H1 (cell line): ENCODE data around the gene CCR1. TPM values are rescaled to one million over a fixed set of nuclear protein-coding genes. Genes with fewer than 3 reads are reported as not detected.

Source experiments
- CTCF ChIA-PET: fragments of 300-600 bp; sonication (Branson Sonifier 250); formaldehyde crosslinking; loops from one replicate; lab custom pipeline; 2021; ENCODE audit not compliant: partially characterized antibody; lab: Charles Lee
- POLR2A ChIA-PET: fragments of 300-600 bp; sonication (Branson Sonifier 250); formaldehyde crosslinking; loops from one replicate; lab custom pipeline; 2021; ENCODE audit warnings: inconsistent platforms; ENCODE audit not compliant: partially characterized antibody; lab: Charles Lee
- DNase-seq, 2 experiments: peaks; one replicate each; pipeline versions ENCODE4 v3.0.0 to v3.0.0-alpha.2; 2010 to 2022; ENCODE audit warnings: low spot score in 2 of 2, low read depth in 1 of 2, mixed read lengths in 1 of 2
- FAIRE-seq: peaks from 2 replicates; lab custom pipeline; 2011; peaks lifted over from hg19 to GRCh38; lab: Jason Lieb, UNC
- H2AFZ ChIP-seq: 2 replicates; pipeline ENCODE4 v1.8.1; 2012; ENCODE audit warnings: low read length, inconsistent platforms
- H2AK5ac ChIP-seq: 2 replicates; pipeline ENCODE4 v1.6.1; 2013; ENCODE audit warnings: low read depth, low read length
- H2BK120ac ChIP-seq: replicated peaks from 2 replicates; pipeline ENCODE3; 2013; ENCODE audit warnings: low read depth, low read length, inconsistent platforms
- H2BK12ac ChIP-seq: 2 replicates; pipeline ENCODE4 v1.6.1; 2013; ENCODE audit warnings: low read depth, low read length
- H2BK15ac ChIP-seq: 2 replicates; pipeline ENCODE4 v1.6.1; 2013; ENCODE audit warnings: low read length
- H2BK20ac ChIP-seq: 2 replicates; pipeline ENCODE4 v1.6.1; 2013; ENCODE audit warnings: low read length
- H2BK5ac ChIP-seq: 2 replicates; pipeline ENCODE4 v1.6.1; 2013; ENCODE audit warnings: low read depth, low read length
- H3K14ac ChIP-seq: 2 replicates; pipeline ENCODE4 v1.6.1; 2013; ENCODE audit warnings: inconsistent platforms; ENCODE audit not compliant: insufficient read length
- H3K18ac ChIP-seq: 2 replicates; pipeline ENCODE4 v1.6.1; 2013; ENCODE audit warnings: low read length; ENCODE audit errors: extremely low read depth
- H3K23ac ChIP-seq: 2 replicates; pipeline ENCODE4 v1.6.1; 2013; ENCODE audit warnings: inconsistent platforms; ENCODE audit not compliant: insufficient read length
- H3K23me2 ChIP-seq: 2 replicates; pipeline ENCODE4 v1.6.1; 2013; ENCODE audit warnings: low read depth, low read length
- H3K27ac ChIP-seq: 2 replicates; pipeline ENCODE4 v1.6.1; 2011; ENCODE audit warnings: low read depth, low read length, inconsistent platforms
- H3K27me3 ChIP-seq, 4 experiments: replicated peaks in 1 of 4; 1 replicate in 1 of 4; 2 replicates in 3 of 4; pipeline versions ENCODE4 v1.6.1 to v1.8.1; 2011 to 2013; ENCODE audit warnings: low read length in 3 of 4, mild to moderate bottlenecking in 3 of 4, inconsistent platforms in 2 of 4, mixed read lengths in 2 of 4, moderate library complexity in 1 of 4; ENCODE audit not compliant: control insufficient read depth in 3 of 4, insufficient read depth in 3 of 4; ENCODE audit errors: extremely low read depth in 1 of 4
- H3K36me3 ChIP-seq, 4 experiments: 2 replicates each; pipeline versions ENCODE4 v1.6.1 to v1.8.1; 2011 to 2013; ENCODE audit warnings: mild to moderate bottlenecking in 4 of 4, low read length in 3 of 4, moderate library complexity in 2 of 4, control low read depth in 1 of 4, inconsistent platforms in 1 of 4; ENCODE audit not compliant: insufficient read depth in 4 of 4, control insufficient read depth in 2 of 4
- H3K4ac ChIP-seq: replicated peaks from 2 replicates; pipeline ENCODE3; 2013; ENCODE audit warnings: low read length, low read depth, mixed read lengths, inconsistent platforms; ENCODE audit not compliant: insufficient read length
- H3K4me1 ChIP-seq, 4 experiments: replicated peaks in 1 of 4; 1 replicate in 1 of 4; 2 replicates in 3 of 4; pipeline versions ENCODE4 v1.6.1 to v1.8.1; 2011 to 2013; ENCODE audit warnings: low read length in 3 of 4, inconsistent platforms in 2 of 4, mixed read lengths in 1 of 4; ENCODE audit not compliant: insufficient read depth in 4 of 4, control insufficient read depth in 3 of 4
- H3K4me2 ChIP-seq, 2 experiments: 2 replicates each; pipeline versions ENCODE4 v1.6.1 to v1.8.1; 2011 to 2013; ENCODE audit warnings: low read depth in 2 of 2, low read length in 2 of 2, control low read depth in 1 of 2, inconsistent platforms in 1 of 2, mild to moderate bottlenecking in 1 of 2; ENCODE audit not compliant: insufficient read depth in 1 of 2
- H3K4me3 ChIP-seq, 4 experiments: fragments of 200-600, 300-600 bp in 1 of 4; sonication (generic), shearing (Covaris generic), sonication (Bioruptor Twin) in 1 of 4; 2 replicates each; pipeline versions ENCODE4 v1.5.1 to v1.8.1; 2011 to 2016; ENCODE audit warnings: low read length in 4 of 4, low read depth in 3 of 4, control low read depth in 2 of 4, inconsistent platforms in 2 of 4, mild to moderate bottlenecking in 2 of 4, mixed read lengths in 1 of 4, moderate library complexity in 1 of 4; ENCODE audit not compliant: insufficient read depth in 2 of 4; ENCODE audit errors: extremely low read depth in 1 of 4
- H3K56ac ChIP-seq: replicated peaks from 2 replicates; pipeline ENCODE3; 2013; ENCODE audit warnings: low read depth, mild to moderate bottlenecking, mixed read lengths, low read length, inconsistent platforms; ENCODE audit not compliant: insufficient read length
- H3K79me1 ChIP-seq: 2 replicates; pipeline ENCODE4 v1.6.1; 2013; ENCODE audit warnings: low read depth, low read length, control low read depth
- H3K79me2 ChIP-seq, 2 experiments: 2 replicates each; pipeline versions ENCODE4 v1.6.1 to v1.8.1; 2012 to 2013; ENCODE audit warnings: low read length in 2 of 2, mild to moderate bottlenecking in 2 of 2, inconsistent platforms in 1 of 2; ENCODE audit not compliant: insufficient read depth in 2 of 2, control insufficient read depth in 1 of 2
- H3K9ac ChIP-seq, 4 experiments: replicated peaks in 1 of 4; 1 replicate in 1 of 4; 2 replicates in 3 of 4; pipeline versions ENCODE4 v1.6.1 to v1.8.1; 2011 to 2013; ENCODE audit warnings: low read depth in 3 of 4, low read length in 3 of 4, control low read depth in 2 of 4, mild to moderate bottlenecking in 2 of 4, moderate library complexity in 2 of 4, inconsistent platforms in 1 of 4; ENCODE audit errors: extremely low read depth in 1 of 4
- H3K9me3 ChIP-seq, 2 experiments: 2 replicates each; pipeline versions ENCODE4 v1.6.1 to v1.8.1; 2012 to 2013; ENCODE audit warnings: mild to moderate bottlenecking in 2 of 2, moderate library complexity in 2 of 2, control low read depth in 1 of 2, inconsistent platforms in 1 of 2, low read depth in 1 of 2, low read length in 1 of 2, mixed read lengths in 1 of 2; ENCODE audit not compliant: insufficient read depth in 2 of 2
- H4K20me1 ChIP-seq, 2 experiments: replicated peaks in 1 of 2; 2 replicates each; pipeline versions ENCODE3 to v1.8.1; 2011 to 2013; ENCODE audit warnings: inconsistent platforms in 2 of 2, low read length in 2 of 2, mild to moderate bottlenecking in 1 of 2; ENCODE audit not compliant: insufficient read depth in 2 of 2, control insufficient read depth in 1 of 2
- H4K5ac ChIP-seq: 2 replicates; pipeline ENCODE4 v1.6.1; 2013; ENCODE audit warnings: low read length, low read depth, mixed read lengths, inconsistent platforms; ENCODE audit not compliant: insufficient read length
- H4K8ac ChIP-seq: 2 replicates; pipeline ENCODE4 v1.8.0; 2013; ENCODE audit warnings: mild to moderate bottlenecking, moderate library complexity, low read length, inconsistent platforms; ENCODE audit not compliant: insufficient read depth; ENCODE audit errors: extremely low read depth
- H4K91ac ChIP-seq: replicated peaks from 2 replicates; pipeline ENCODE3; 2013; ENCODE audit warnings: low read length, mixed read lengths, inconsistent platforms; ENCODE audit not compliant: insufficient read length
- WGBS, 2 experiments: shearing (Covaris generic) in 1 of 2; methylation state at CpG; one replicate each; pipeline versions ENCODE4 v1.1.6 to v1.1.7; 2013 to 2015; ENCODE audit warnings: low lambda C conversion rate in 2 of 2, mixed read lengths in 2 of 2, inconsistent platforms in 1 of 2, low coverage in 1 of 2, missing lambda C conversion rate in 1 of 2; ENCODE audit not compliant: insufficient replicate concordance in 2 of 2, insufficient coverage in 1 of 2, insufficient read length in 1 of 2; ENCODE audit errors: extremely low coverage in 1 of 2, missing lambda C conversion rate in 1 of 2; 5-methylcytosine and 5-hydroxymethylcytosine counted together
- polyA plus RNA-seq, 7 experiments: library from polyadenylated mRNA; depleted of rRNA in 3 of 7; stranded (reverse) in 5 of 7; unstranded in 2 of 7; fragments of >200 nt in 5 of 7; fragments of 200-250 nt in 2 of 7; gene quantifications; 1 replicate in 5 of 7; 2 replicates in 1 of 7; 4 replicates in 1 of 7; pipeline versions ENCODE4 v1.2.1 to v1.2.3, GENCODE V29; 2011 to 2013; ENCODE audit warnings: missing spikeins in 2 of 7, mixed read lengths in 2 of 7
- total RNA-seq: library from RNA; stranded (reverse); fragmentation: NEBNext Ultra II Directional; extraction: Animal tissue kit (Norgen Biotek cat#: 25700); gene quantifications from 2 replicates; pipeline ENCODE4 v1.2.1, GENCODE V29; 2021

CCR1 gene
- total and polyA plus RNA-seq, 2 of the 8 experiments (the other 6 are each of a cell fraction or from before 2014, with no cell fraction given) = not detected

DNA sequence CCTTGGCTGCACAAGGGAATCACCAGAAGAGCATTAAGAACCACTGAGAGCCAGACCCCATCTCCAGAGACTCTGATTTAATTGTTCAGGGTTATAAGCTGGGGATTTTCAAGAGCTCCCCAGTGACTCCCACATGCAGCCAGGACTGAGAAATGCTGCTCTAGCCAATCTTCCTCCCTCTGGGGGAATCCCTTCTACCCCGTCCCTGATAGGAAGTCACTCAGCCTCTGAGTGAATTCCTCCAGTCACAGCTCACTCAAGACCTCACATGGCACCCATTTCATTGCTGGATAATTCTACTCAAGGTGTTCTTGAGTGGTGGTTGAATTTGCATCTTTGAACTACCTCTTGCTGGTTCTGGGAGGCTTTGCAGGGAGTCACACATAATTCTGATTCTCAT, 44.9 kb upstream of the CCR1 start:
- Histone ChIP-seq H2BK120ac (no peak overlapping the region), H4K20me1 (no peaks in the 10 kb centered on the region), H2AFZ (no peak overlapping the region), H4K91ac (no peak overlapping the region), H4K8ac (no peak overlapping the region), H3K18ac (no peak overlapping the region), H2BK5ac (no peak overlapping the region), H3K4me3 (no peak overlapping the region), H2AK5ac (no peak overlapping the region), H3K14ac (no peak overlapping the region), H3K36me3 (no peaks in the 10 kb centered on the region), H3K4ac (no peak overlapping the region), H3K27ac (no peak overlapping the region), H2BK15ac (no peak overlapping the region), H3K27me3 (no peaks in the 10 kb centered on the region), H2BK20ac (no peak overlapping the region), H3K9me3 (peaks cover 0 to 2% of the 10 kb centered on the region in 2 experiments; a peak in 2 of 4 replicates), H3K79me1 (no peaks in the 10 kb centered on the region), H2BK12ac (no peak overlapping the region), H3K9ac (no peak overlapping the region), H3K56ac (no peak overlapping the region), H3K23ac (no peak overlapping the region), H4K5ac (no peak overlapping the region), H3K79me2 (peaks cover 0 to 2% of the 10 kb centered on the region in 2 experiments; a peak in 1 of 4 replicates), H3K4me1 (no peaks in the 10 kb centered on the region), H3K23me2 (no peaks in the 10 kb centered on the region), H3K4me2 (no peak overlapping the region)
- FAIRE-seq (no peak), DNase-seq (no peak)
- ChIA-PET CTCF (interaction anchor here (0.6 kb wide), 1 partner anchor 10 kb away, joined by 3 read pairs; the partner anchor contains the start of gene CCR3), POLR2A (no interaction called here)
- WGBS, 2 experiments = 93% methylated on average over 1 of the region's 1 CpG; no CpG with 5 or more reads in 1 of the 2 experiments
